CD4-positive, alpha-beta T cell treated with Interleukin-6 at 100 ng/mL for 8 hours (primary cell): ENCODE data around the gene CLDN15.
"Not testable (repeated sequence)": the region's sequence is repeated elsewhere in the genome, so short reads cannot be mapped to it uniquely, and the experiment has no call there.

Source experiments
- DNase-seq: peaks from one replicate; pipeline ENCODE4 v3.0.0-alpha.2; 2020; ENCODE audit warnings: mixed read lengths, low spot score

Gene CLDN15

DNA sequence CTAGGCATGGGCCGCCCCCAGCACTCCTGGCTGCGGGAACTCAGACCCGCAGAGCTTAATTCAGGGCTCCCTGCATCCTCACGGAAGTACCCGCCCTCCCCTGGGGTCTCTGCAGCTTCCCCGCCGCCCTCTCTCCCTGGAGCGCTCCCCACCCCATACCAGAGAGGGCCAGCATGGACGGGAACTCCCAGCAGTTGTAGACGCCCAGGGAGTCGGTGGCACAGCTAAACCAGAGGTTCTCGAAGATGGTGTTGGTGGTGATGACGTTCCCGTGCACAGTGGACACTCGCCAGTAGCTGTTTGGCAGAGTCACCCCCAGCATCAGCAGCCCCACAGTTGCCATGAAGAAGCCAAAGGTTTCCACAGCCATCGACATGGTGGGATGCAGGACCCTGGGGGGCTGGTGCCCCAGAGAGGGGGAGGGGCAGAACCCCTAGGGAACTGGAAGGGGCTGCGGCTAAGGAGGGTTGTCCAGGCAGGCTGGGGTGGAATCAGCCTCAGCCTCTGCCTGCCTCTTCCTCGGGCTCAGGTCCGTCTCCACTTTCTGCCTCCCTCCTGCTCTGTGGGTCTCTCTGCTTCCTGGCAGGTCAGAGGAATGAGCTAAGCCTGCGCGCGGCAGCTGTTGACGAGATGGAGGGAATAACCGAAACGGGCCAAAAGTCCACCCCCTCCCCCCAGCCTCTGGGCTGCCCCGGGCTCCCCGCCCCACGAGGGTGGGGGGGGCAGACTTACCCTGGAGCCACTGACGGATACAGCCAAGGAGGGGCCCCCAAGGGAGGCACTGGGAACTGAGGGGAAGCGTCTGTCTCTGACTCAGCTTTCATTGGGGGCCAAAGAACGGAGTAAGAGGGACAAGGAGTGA lies at the start of gene CLDN15:
TSS of gene CLDN15 (minus strand) at position 597 of the 862 bp plus-strand sequence. CDS start at position 376, 221 bp downstream.
- no peak for DNase-seq

DNA sequence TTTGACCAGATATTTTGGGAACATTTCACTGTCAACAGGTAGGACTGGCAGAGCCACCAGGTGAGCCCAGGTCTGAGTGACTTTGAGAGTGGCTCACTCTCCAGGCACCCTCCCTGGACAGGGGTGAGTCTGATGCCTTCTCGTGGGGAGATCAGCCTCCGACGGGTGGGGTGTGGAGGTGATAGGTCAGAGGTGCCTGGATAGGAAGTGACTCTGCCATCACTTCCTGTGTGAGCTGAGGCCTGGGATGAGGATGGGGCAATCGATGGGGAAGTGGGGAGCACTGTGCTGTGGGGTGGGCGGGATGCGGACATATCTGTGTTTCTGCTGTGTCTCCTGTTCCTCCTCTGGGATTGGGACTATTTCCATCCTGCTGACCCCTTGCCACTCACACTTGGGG lies 49.4 kb upstream of the CLDN15 start:
- DNase-seq = no peak

DNA sequence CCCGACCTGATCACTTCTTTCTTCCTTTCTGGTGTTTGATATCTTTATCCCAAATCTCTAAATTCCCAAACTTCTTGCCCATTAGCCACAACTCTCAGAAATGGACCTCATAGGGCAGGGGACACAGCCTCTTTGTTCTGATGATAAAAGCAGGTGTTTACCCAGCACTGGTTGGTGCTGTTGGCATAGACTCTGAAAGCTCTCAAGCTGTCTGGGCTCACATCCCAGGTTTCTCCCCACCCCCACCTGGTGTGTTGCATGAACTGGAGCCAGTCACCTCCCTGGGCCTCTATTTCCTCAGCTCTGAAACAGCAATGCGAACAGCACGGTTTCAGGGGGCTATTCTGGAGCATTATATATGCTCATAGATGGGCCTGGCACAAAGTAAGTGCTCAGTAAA lies 48.3 kb upstream of the CLDN15 start:
- not testable (repeated sequence) for DNase-seq

- DNase-seq = no peak
Observed at GRCh38 chr7:101285171-101285570, 47.6 kb upstream of the CLDN15 start.

DNA sequence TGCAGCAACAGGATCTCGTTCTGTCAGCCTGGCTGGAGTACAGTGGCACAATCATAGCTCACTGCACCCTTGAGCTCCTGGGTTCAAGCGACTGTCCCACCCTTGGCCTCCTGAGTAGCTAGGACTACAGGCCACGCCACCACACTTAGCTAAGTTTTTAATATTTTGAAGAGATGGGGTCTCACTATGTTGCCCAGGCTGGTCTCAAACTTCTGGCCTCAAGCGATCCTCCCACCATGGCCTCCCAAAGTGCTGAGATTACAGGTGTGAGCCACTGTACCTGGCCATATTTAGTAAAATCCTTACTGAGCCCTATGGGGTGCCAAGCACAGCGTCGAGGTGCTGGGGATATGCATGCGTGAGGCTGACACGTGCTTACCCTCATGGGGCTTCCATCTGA lies 43.3 kb upstream of the CLDN15 start:
- DNase-seq = not testable (repeated sequence)

- DNase-seq = no peak
Observed at GRCh38 chr7:101278461-101279292, 41.1 kb upstream of the CLDN15 start.

GRCh38 chr7:101277155-101277554 lies 39.6 kb upstream of the CLDN15 start:
- no peak for DNase-seq

GRCh38 chr7:101273206-101273605 lies 35.6 kb upstream of the CLDN15 start:
- DNase-seq = no peak

GRCh38 chr7:101271021-101271420 lies 33.4 kb upstream of the CLDN15 start:
- no peak for DNase-seq

- DNase-seq = no peak
Observed at GRCh38 chr7:101269664-101270063, 32.1 kb upstream of the CLDN15 start.

DNA sequence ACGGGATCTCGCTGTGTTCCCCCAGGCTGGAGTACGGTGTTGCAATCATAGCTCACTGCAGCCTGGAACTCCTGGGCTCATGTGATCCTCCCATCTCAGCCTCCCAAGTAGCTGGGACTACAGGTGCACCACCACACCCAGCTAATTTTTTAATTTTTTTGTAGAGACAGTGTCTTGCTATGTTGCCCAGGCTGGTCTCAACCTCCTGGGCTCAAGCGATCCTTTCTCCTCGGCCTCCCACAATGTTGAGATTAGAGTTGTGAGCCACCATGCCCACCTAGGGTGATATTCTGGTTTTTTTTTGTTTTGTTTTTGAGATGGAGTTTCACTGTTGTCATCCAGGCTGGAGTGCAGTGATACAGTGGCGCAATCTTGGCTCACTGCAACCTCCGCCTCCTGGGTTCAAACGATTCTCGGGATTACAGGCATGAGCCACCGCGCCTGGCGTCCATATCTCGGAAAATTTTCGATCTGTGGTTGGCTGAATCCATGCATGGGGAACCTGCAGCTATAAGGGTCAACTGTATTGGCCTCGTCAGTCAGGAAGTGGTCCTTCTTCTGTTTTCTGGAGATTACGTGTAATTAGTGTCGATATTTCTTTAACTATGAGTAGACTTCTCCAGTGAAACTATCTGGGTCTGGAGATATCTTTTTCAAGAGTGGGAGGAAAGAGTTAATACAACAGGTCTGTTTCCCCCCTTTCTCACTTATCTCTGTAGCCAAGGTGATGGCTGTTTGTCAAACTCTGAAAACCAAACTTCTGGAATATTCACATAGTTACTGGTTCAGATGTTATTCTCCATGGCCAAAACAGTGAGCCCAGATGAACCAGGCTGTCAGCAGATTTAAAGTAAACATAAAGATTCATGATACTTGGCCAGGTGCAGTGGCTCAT lies 28.3 kb upstream of the CLDN15 start:
- DNase-seq = no peak

- not testable (repeated sequence) for DNase-seq
Observed at GRCh38 chr7:101264102-101264706, 26.6 kb upstream of the CLDN15 start.

- no peak for DNase-seq
Observed at GRCh38 chr7:101258243-101258731, 20.7 kb upstream of the CLDN15 start.

DNA sequence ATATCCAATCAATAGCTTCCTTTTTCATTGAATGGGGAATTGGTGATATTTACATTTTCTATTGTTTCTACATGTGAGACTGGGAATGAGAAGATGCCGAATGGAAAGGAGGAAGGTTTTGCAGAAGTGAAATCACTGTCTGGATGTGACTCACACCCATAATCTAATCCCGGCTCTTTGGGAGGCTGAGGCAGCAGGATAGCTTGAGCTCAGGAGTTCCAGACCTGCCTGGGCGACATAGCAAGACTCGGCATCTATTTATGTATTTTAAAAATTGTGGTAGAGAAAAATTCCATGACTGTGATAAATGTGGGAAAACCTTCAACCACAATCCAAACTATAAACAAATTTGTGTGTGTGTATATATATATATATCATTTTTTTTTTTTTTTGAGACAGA lies 18.2 kb upstream of the CLDN15 start:
- DNase-seq = no peak

DNA sequence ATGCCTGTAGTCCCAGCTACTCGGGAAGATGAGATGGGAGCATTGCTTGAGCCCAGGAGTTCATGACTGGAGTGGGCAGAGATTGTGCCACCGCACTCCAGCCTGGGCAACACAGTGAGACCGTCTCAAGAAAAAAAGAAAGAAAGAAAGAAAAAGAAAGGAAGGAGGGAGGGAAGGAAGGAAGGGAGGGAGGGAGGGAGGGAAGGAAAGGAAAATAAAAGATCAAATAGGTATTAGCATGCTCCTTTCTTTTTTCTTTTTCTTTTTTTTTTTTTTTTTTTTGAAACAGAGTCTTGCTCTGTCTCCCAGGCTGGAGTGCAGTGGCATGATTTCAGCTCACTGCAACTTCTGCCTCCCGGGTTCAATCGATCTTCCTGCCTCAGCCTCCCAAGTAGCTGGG lies 15.6 kb upstream of the CLDN15 start:
- DNase-seq = not testable (repeated sequence)

GRCh38 chr7:101251871-101252659 lies 14.5 kb upstream of the CLDN15 start:
- peak; percentile 98 for DNase-seq

DNA sequence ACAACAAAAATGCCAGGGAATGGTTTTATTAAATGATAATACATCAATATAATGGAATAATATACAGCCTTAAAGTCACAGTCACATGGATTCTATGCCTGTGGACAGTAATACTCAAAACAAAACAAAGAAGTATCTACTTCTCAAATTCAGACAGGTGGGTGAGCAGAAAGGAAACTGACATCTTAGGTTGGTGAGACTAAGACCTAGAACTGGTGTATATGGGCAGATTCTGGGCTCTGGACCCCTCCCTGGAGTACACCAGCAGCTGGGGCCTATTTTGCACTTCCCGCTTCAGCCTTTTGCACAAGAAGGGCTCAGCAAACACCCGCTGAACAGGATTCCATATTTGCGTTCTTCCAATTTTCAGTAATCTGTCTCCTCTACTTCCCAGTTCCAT lies 12.7 kb upstream of the CLDN15 start:
- DNase-seq = no peak

- no peak for DNase-seq
Observed at GRCh38 chr7:101248276-101248675, 10.7 kb upstream of the CLDN15 start.

- no peak for DNase-seq
Observed at GRCh38 chr7:101245147-101245668, 7.6 kb upstream of the CLDN15 start.
